H9 (cell line): ENCODE measurements around the gene DDX20. TPM values are rescaled to one million over a fixed set of nuclear protein-coding genes. Genes with fewer than 3 reads are reported as not detected.

Experiments used
- DNase-seq: peaks from one replicate; pipeline ENCODE4 v3.0.0-alpha.2; 2017
- H2AFZ ChIP-seq: one replicate; pipeline ENCODE4 v1.6.1; 2013; ENCODE audit warnings: mild to moderate bottlenecking, low read length, control low read depth, moderate library complexity
- H2AK5ac ChIP-seq: 2 replicates; pipeline ENCODE4 v1.6.1; 2013; ENCODE audit warnings: low read length, control low read depth, mixed read lengths; ENCODE audit not compliant: insufficient read length
- H2BK120ac ChIP-seq: one replicate; pipeline ENCODE4 v1.6.1; 2013; ENCODE audit warnings: low read depth, mild to moderate bottlenecking, low read length, control low read depth, inconsistent platforms; ENCODE audit not compliant: poor library complexity, severe bottlenecking
- H2BK12ac ChIP-seq: 2 replicates; pipeline ENCODE4 v1.6.1; 2013; ENCODE audit warnings: low read length, control low read depth, mixed read lengths, low read depth; ENCODE audit not compliant: insufficient read length
- H2BK15ac ChIP-seq: 2 replicates; pipeline ENCODE4 v1.6.1; 2013; ENCODE audit warnings: low read depth, low read length, control low read depth
- H2BK20ac ChIP-seq: one replicate; pipeline ENCODE4 v1.6.1; 2013; ENCODE audit warnings: low read depth, mild to moderate bottlenecking, low read length, control low read depth, inconsistent platforms; ENCODE audit not compliant: poor library complexity, severe bottlenecking
- H2BK5ac ChIP-seq: 2 replicates; pipeline ENCODE4 v1.6.1; 2013; ENCODE audit warnings: low read length, control low read depth, mixed read lengths; ENCODE audit not compliant: insufficient read length
- H3K14ac ChIP-seq: 2 replicates; pipeline ENCODE4 v1.6.1; 2013; ENCODE audit warnings: low read length, control low read depth; ENCODE audit not compliant: insufficient read depth
- H3K18ac ChIP-seq: 2 replicates; pipeline ENCODE4 v1.6.1; 2013; ENCODE audit warnings: low read depth, mild to moderate bottlenecking, mixed read lengths, low read length, control low read depth; ENCODE audit not compliant: insufficient read length
- H3K23ac ChIP-seq: 2 replicates; pipeline ENCODE4 v1.6.1; 2013; ENCODE audit warnings: low read length, control low read depth, mixed read lengths, low read depth; ENCODE audit not compliant: insufficient read length
- H3K23me2 ChIP-seq: 2 replicates; pipeline ENCODE4 v1.6.1; 2013; ENCODE audit warnings: low read depth, mild to moderate bottlenecking, mixed read lengths, low read length, control low read depth; ENCODE audit not compliant: insufficient read length, poor library complexity, severe bottlenecking
- H3K27ac ChIP-seq: 2 replicates; pipeline ENCODE4 v1.5.1; 2013; ENCODE audit warnings: low read length, control low read depth, mixed read lengths, low read depth; ENCODE audit not compliant: insufficient read length
- H3K27me3 ChIP-seq: 2 replicates; pipeline ENCODE4 v1.6.1; 2013; ENCODE audit warnings: low read length, control low read depth, inconsistent platforms; ENCODE audit not compliant: insufficient read depth
- H3K4ac ChIP-seq: 2 replicates; pipeline ENCODE4 v1.6.1; 2013; ENCODE audit warnings: low read depth, mild to moderate bottlenecking, control low read depth, inconsistent platforms, low read length, moderate library complexity
- H3K4me1 ChIP-seq: 2 replicates; pipeline ENCODE4 v1.6.1; 2013; ENCODE audit warnings: low read length, control low read depth, inconsistent platforms; ENCODE audit not compliant: insufficient read depth
- H3K4me2 ChIP-seq: 2 replicates; pipeline ENCODE4 v1.6.1; 2013; ENCODE audit warnings: low read length, control low read depth, mixed read lengths; ENCODE audit not compliant: insufficient read length, insufficient read depth
- H3K56ac ChIP-seq: 2 replicates; pipeline ENCODE4 v1.6.1; 2013; ENCODE audit warnings: low read depth, mild to moderate bottlenecking, mixed read lengths, low read length, control low read depth; ENCODE audit not compliant: insufficient read length
- H3K79me1 ChIP-seq: 2 replicates; pipeline ENCODE4 v1.6.1; 2013; ENCODE audit warnings: low read depth, mild to moderate bottlenecking, moderate library complexity, low read length, control low read depth, inconsistent platforms; ENCODE audit not compliant: insufficient read depth, poor library complexity, severe bottlenecking
- H3K79me2 ChIP-seq: 2 replicates; pipeline ENCODE4 v1.6.1; 2013; ENCODE audit warnings: low read length, control low read depth, inconsistent platforms; ENCODE audit not compliant: insufficient read depth
- H3K9ac ChIP-seq: 2 replicates; pipeline ENCODE4 v1.6.1; 2013; ENCODE audit warnings: low read length, control low read depth, mixed read lengths; ENCODE audit not compliant: insufficient read length; ENCODE audit errors: extremely low read depth
- H3K9me3 ChIP-seq: one replicate; pipeline ENCODE4 v1.6.1; 2013; ENCODE audit warnings: low read depth, low read length, inconsistent platforms; ENCODE audit not compliant: control insufficient read depth
- H3T11ph ChIP-seq: one replicate; pipeline ENCODE4 v1.6.1; 2013; ENCODE audit warnings: mild to moderate bottlenecking, low read length, control low read depth, inconsistent platforms
- H4K20me1 ChIP-seq: one replicate; pipeline ENCODE4 v1.6.1; 2013; ENCODE audit not compliant: control insufficient read depth, insufficient read length, insufficient read depth
- H4K5ac ChIP-seq: 2 replicates; pipeline ENCODE4 v1.6.1; 2013; ENCODE audit warnings: low read depth, mild to moderate bottlenecking, mixed read lengths, low read length, control low read depth; ENCODE audit not compliant: insufficient read length
- H4K8ac ChIP-seq: replicated peaks from 2 replicates; pipeline ENCODE4 v1.6.1; 2013; ENCODE audit warnings: low read length, control low read depth, mixed read lengths, low read depth; ENCODE audit not compliant: insufficient read length
- H4K91ac ChIP-seq: 2 replicates; pipeline ENCODE4 v1.6.1; 2013; ENCODE audit warnings: low read depth, mild to moderate bottlenecking, moderate library complexity, mixed read lengths, low read length, control low read depth; ENCODE audit not compliant: insufficient read length
- H3K27ac Mint-ChIP-seq, 3 experiments: 2 replicates in 2 of 3; 3 replicates in 1 of 3; pipeline ENCODE4 v1.8.0; 2020 to 2021; ENCODE audit warnings: mixed read lengths in 3 of 3, mild to moderate bottlenecking in 1 of 3, moderate library complexity in 1 of 3
- H3K27me3 Mint-ChIP-seq: 2 replicates; pipeline ENCODE4 v1.8.0; 2021; ENCODE audit warnings: low read depth, mild to moderate bottlenecking, moderate library complexity, mixed read lengths
- H3K36me3 Mint-ChIP-seq, 3 experiments: 2 replicates in 2 of 3; 3 replicates in 1 of 3; pipeline ENCODE4 v1.8.0; 2020 to 2021; ENCODE audit warnings: low read depth in 3 of 3, mixed read lengths in 3 of 3; ENCODE audit not compliant: insufficient read depth in 1 of 3
- H3K4me1 Mint-ChIP-seq, 2 experiments: 2 replicates each; pipeline ENCODE4 v1.8.0; 2020; ENCODE audit warnings: mixed read lengths in 2 of 2
- H3K4me3 Mint-ChIP-seq, 2 experiments: 2 replicates in 1 of 2; 3 replicates in 1 of 2; pipeline ENCODE4 v1.8.0; 2020 to 2021; ENCODE audit warnings: mild to moderate bottlenecking in 2 of 2, mixed read lengths in 2 of 2, moderate library complexity in 1 of 2
- H3K9me3 Mint-ChIP-seq, 2 experiments: 2 replicates in 1 of 2; 3 replicates in 1 of 2; pipeline ENCODE4 v1.8.0; 2020; ENCODE audit warnings: mild to moderate bottlenecking in 2 of 2, mixed read lengths in 2 of 2, moderate library complexity in 1 of 2
- CTCF ChIP-seq: fragments of 200-600 bp; sonication (generic); conservative IDR thresholded peaks from 3 replicates; pipeline ENCODE4 v1.8.0; 2021; ENCODE audit warnings: antibody characterized with exemption, mild to moderate bottlenecking
- WGBS: extraction: QIAGEN DNeasy Blood & Tissue Kit; methylation state at CpG from one replicate; pipeline ENCODE4 v1.1.7; 2013; ENCODE audit warnings: missing lambda C conversion rate, low lambda C conversion rate, mixed read lengths; ENCODE audit not compliant: insufficient read length; ENCODE audit errors: extremely low coverage; 5-methylcytosine and 5-hydroxymethylcytosine counted together
- total RNA-seq: library from RNA; stranded (reverse); gene quantifications from 2 replicates; pipeline ENCODE4 v1.2.1, GENCODE V29; 2021

The DDX20 gene
- total RNA-seq, 1 experiment from 2014 or later = 38.3 TPM

- Histone ChIP-seq H3K14ac (no peak overlapping the region), H3K79me1 (no peaks in the 10 kb centered on the region), H3K79me2 (no peaks in the 10 kb centered on the region), H2AK5ac (no peak overlapping the region), H2BK5ac (no peak overlapping the region), H2BK12ac (no peak overlapping the region), H2BK120ac (no peak overlapping the region), H3K56ac (no peak overlapping the region), H2BK15ac (no peak overlapping the region), H3K9ac (no peak overlapping the region), H3K4me2 (no peak overlapping the region), H3K23ac (no peak overlapping the region), H3K18ac (no peak overlapping the region), H4K20me1 (no peaks in the 10 kb centered on the region), H3K23me2 (no peaks in the 10 kb centered on the region), H4K8ac (no peak overlapping the region), H2BK20ac (no peak overlapping the region), H3K27me3 (no peaks in the 10 kb centered on the region; the same call in 1 of the 2 replicates), H3K9me3 (no peaks in the 10 kb centered on the region), H2AFZ (no peak overlapping the region), H3T11ph (no peak overlapping the region), H4K91ac (no peak overlapping the region), H3K4ac (no peak overlapping the region), H3K27ac (no peak overlapping the region), H3K4me1 (no peaks in the 10 kb centered on the region; the same call in 1 of the 2 replicates), H4K5ac (no peak overlapping the region)
- H3K36me3 Mint-ChIP-seq = no peaks in the 10 kb centered on the region; a peak in 1 of 7 replicates
- no peak for DNase-seq
- H3K27me3 Mint-ChIP-seq = no peaks in the 10 kb centered on the region; the same call in 1 of the 2 replicates
- H3K4me1 Mint-ChIP-seq = peaks cover 22 to 25% of the 10 kb centered on the region in 2 experiments
- H3K27ac Mint-ChIP-seq = no peak overlapping the region
- H3K4me3 Mint-ChIP-seq = no peak overlapping the region
- no peak for TF ChIP-seq CTCF
- WGBS = no CpG with 5 or more reads among the region's 2 CpGs
- no peaks in the 10 kb centered on the region for H3K9me3 Mint-ChIP-seq
These were observed 20.7 kb downstream of the DDX20 start for GRCh38 chr1:111776391-111776790.
